AG04449 (cell line): ENCODE results near the gene STPG2.

Experiments used
- CTCF ChIA-PET: fragments of 350-600 bp; formaldehyde crosslinking; extraction: SDS; loops from one replicate; lab custom pipeline; 2021; ENCODE audit warnings: antibody characterized with exemption; lab: Yijun Ruan, JAX
- POLR2A ChIA-PET: fragments of 400-600, 350-600 bp; formaldehyde crosslinking; extraction: SDS; loops from one replicate; lab custom pipeline; 2020; ENCODE audit warnings: antibody characterized with exemption, inconsistent platforms; lab: Yijun Ruan, JAX
- DNase-seq: peaks from one replicate; pipeline ENCODE4 v3.0.0-alpha.2; 2010; ENCODE audit warnings: low read depth, low spot score
- H3K4me3 ChIP-seq: 2 replicates; pipeline ENCODE4 v1.5.1; 2011; ENCODE audit warnings: low read depth, mild to moderate bottlenecking, control low read depth, low read length
- CTCF ChIP-seq: IDR thresholded peaks from one replicate; pipeline ENCODE4 v1.5.1; 2011; ENCODE audit warnings: mild to moderate bottlenecking, moderate library complexity, low read length, control low read depth, inconsistent platforms; ENCODE audit not compliant: insufficient read depth; ENCODE audit errors: missing control alignments

Gene STPG2

GRCh38 chr4:98148856-98149255 is 5.6 kb upstream of the STPG2 start:
- no peak for DNase-seq
- POLR2A ChIA-PET: no interaction called here
- no peak for TF ChIP-seq CTCF
- H3K4me3 ChIP-seq: no peak overlapping the region
- CTCF ChIA-PET: interaction anchor here (1.0 to 1.9 kb wide), 3 partner anchors 319 to 907 kb away, joined by 3 to 7 read pairs (median 6); no protein-coding TSS in a partner anchor

- no peak overlapping the region for H3K4me3 ChIP-seq
- ChIA-PET CTCF (interaction anchor here (0.9 to 1.0 kb wide), 2 partner anchors 17 to 1337 kb away, joined by 3 read pairs; partner anchors contain the start of gene STPG2), POLR2A (no interaction called here)
- DNase-seq: no peak
- no peak for TF ChIP-seq CTCF
These were observed 17.1 kb downstream of the STPG2 start for GRCh38 chr4:98126141-98126540.

- no peak for DNase-seq
- ChIA-PET CTCF (no interaction called here), POLR2A (no interaction called here)
- H3K4me3 ChIP-seq: no peak overlapping the region
- TF ChIP-seq CTCF: no peak
These were observed 17.7 kb downstream of the STPG2 start for GRCh38 chr4:98125585-98125984.

GRCh38 chr4:98117363-98117762 is 25.9 kb downstream of the STPG2 start:
- POLR2A ChIA-PET: interaction anchor here (0.8 kb wide), 1 partner anchor 749 kb away, joined by 3 read pairs; no protein-coding TSS in a partner anchor
- no peak for DNase-seq
- CTCF ChIA-PET: no interaction called here
- no peak for TF ChIP-seq CTCF
- H3K4me3 ChIP-seq: no peak overlapping the region

GRCh38 chr4:98113012-98113411 is 30.3 kb downstream of the STPG2 start:
- POLR2A ChIA-PET: no interaction called here
- TF ChIP-seq CTCF: no peak
- CTCF ChIA-PET: interaction anchor here (1.1 to 1.5 kb wide), 2 partner anchors 25 to 943 kb away, joined by 3 to 5 read pairs; no protein-coding TSS in a partner anchor
- no peak for DNase-seq
- H3K4me3 ChIP-seq: no peak overlapping the region

GRCh38 chr4:98110929-98111328 is 32.3 kb downstream of the STPG2 start:
- no peak for TF ChIP-seq CTCF
- ChIA-PET CTCF (interaction anchor here (1.2 kb wide), 1 partner anchor 18 kb away, joined by 3 read pairs; no protein-coding TSS in a partner anchor), POLR2A (no interaction called here)
- no peak for DNase-seq
- no peak overlapping the region for H3K4me3 ChIP-seq
